Measurements from ENCODE around the gene PSD2.

DNA sequence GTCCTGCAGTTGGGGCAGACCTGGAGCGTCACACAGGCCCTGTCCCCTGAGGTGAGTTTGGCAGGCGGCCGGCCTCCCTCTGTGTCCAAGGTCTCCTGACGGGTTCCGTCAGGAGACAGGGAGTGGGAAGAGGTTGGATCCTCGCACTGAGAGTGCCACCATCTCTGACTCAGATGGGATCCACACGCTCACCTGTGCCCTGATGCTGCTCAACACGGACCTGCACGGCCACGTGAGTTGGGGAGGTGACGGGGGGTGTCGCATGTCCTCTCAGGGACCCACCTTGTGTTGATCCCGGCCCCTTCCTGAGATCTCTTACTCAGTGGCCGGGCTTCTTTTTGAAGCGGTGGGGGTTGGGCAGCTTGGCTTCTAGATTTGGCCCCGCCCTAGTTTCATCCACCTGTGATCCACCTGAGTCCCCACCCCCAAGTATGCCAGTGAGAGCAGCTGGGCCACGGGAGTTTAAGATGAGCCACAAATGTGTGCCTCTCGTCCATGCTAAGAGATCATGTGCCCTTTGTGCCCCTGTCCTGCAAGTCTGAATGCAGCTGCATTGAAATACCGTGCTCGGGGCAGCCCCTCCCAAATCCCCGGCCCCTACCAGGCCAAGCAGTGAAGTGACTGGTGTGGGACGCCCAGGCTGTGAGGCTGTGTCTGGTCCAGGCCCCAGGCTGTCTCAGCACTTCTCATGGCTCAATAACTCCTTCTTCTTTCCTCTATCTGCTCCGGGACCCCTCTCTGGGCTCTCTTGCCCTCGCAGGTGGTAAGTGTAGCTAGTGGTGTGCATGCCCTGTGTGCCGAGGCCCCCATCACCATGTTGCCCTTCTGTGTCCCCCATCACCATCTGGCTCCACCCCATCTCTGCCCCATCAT, 27.2 kb downstream of the PSD2 start:
- no peak for TF ChIP-seq CTCF (IDR thresholded peaks at IDR 0.05; ENCODE audit: low read depth, low read length)
- TF ChIP-seq EZH2phosphoT487 (IDR thresholded peaks at IDR 0.05; ENCODE audit: low read depth) = no peak

All from OCI-LY3 (cell line).